Fibroblast of skin of back (primary cell): ENCODE results near the gene ITPR2.
A peak's percentile ranks its signal among the peaks of the same experiment; 100 is the strongest.
"Not testable (repeated sequence)": the region's sequence is repeated elsewhere in the genome, so short reads cannot be mapped to it uniquely, and the experiment has no call there.

Experiments
- DNase-seq: peaks from one replicate; pipeline ENCODE4 v3.0.0-alpha.2; 2013

ITPR2 gene

DNA sequence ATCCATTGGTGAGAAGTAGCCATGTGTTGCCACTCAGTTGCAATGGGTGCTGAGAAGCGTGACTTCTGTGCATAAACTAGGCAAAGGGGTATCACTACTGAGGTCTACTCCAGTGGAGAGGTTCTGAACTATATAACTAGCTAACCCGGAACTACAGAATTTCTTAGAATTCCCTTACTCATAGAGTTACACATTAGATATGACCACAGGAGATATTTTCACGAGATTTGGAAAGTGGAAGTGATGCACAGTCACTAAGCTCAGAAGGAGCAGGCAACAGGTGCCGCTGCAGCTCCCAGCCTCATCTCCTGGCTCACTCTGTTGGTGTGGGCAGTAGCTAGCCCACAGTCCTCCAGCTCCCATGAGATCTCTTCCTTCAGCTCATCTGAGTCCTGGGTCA is 501.0 kb downstream of the ITPR2 start:
- DNase-seq = no peak

DNA sequence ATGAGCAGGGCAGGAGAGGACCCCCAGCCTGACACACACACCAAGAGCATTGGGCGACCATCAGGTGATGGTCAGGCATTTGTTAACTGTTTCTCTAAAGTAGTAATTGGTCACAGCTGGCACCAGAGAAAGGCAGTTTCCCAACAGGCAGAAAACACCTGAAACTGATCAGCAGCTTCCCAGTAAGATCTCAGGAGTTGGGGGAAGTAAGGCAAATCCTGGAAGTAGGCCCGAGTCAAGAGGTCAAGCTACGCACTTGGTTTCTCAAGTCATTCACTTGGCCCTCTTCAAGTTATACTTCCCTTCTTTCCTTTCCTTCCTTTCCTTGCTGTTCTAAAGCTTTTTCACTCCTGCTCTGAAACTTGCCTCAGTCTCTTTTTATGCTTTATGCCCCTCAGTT is 501.9 kb downstream of the ITPR2 start:
- DNase-seq = no peak

DNA sequence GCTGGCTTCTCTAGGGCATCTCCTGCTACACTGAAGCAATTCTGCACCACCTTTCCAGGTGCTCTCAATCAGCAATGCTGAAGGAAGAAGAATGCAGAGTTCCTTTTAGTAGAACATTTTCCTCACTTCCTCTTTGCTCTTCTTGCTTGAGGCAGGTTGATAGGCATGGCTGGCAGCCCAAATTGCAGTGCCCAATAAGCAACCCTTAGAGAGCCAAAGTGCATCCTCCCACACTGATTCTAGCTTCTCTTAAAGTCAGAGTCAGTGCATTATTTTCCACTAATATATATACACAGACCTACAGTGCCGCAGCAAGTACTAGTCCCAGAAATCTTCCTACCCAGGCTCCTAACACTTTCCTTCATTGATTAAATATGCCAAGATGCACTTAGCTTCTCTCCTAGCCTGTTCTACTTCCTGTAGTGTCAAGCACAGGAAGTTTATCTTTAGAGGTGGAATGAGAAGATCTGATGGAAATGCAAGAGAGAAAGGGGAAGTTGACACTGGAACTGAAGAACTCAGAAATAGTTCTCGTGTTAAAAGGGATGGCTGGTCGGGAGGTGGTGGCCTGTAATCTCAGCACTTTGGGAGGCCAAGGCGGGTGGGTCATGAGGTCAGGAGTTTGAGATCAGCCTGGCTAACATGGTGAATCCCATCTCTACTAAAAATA is 504.9 kb downstream of the ITPR2 start:
- no peak for DNase-seq

GRCh38 chr12:26323673-26324072 is 509.3 kb downstream of the ITPR2 start:
- DNase-seq = no peak

GRCh38 chr12:26319511-26319910 is 513.5 kb downstream of the ITPR2 start:
- DNase-seq = peak; percentile 22

- DNase-seq = peak; percentile 17
Observed at GRCh38 chr12:26318661-26319068, 514.3 kb downstream of the ITPR2 start.

- peak; percentile 66 for DNase-seq
Observed at GRCh38 chr12:26317942-26318575, 514.9 kb downstream of the ITPR2 start.

DNA sequence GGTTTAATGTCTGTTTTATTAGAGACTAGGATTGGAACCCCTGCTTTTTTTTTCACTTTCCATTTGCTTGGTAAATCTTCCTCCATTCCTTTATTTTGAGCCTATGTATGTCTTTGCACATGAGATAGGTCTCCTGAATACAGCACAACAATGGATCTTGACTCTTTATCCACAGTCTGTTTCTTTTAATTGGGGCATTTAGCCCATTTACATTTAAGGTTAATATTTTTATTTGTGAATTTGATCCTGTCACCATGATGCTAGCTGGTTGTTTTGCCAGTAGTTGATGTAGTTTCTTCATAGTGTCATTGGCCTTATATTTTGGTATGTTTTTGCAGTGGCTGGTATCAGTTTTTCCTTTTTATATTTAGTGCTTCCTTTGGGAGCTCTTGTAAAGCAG is 518.9 kb downstream of the ITPR2 start:
- not testable (repeated sequence) for DNase-seq

DNA sequence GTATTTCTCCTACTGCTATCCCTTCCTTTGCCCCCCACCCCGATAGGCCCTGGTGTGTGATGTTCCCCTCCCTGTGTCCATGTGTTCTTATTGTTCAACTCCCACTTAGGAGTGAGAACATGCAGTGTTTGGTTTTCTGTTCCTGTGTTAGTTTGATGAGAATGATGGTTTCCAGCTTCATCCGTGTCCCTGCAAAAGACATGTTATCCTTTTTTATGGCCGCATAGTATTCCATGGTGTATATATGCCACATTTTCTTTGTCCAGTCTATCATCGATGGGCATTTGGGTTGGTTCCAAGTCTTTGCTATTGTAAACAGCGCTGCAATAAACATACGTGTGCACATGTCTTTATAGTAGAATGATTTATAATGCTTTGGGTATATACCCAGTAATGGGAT is 522.5 kb downstream of the ITPR2 start:
- not testable (repeated sequence) for DNase-seq

DNA sequence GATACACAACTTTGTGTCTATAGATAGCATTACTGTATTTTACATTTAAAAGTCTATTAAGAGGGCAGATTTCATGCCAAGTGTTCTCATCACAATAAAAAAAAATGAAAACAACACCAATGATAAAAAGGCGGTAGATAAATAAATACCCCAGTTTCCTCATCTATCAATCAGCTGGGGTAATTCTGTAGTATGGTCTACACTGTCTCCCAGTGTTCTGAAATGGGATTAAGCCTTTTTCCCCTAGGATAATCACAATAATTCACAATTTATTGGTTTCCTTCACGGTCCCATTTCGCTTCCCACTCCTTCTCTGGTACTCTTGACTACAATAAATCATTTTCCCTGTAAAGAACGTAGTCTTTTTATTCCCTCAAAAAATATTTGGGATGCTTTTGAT is 523.4 kb downstream of the ITPR2 start:
- no peak for DNase-seq

- no peak for DNase-seq
Observed at GRCh38 chr12:26304273-26304672, 528.7 kb downstream of the ITPR2 start.

DNA sequence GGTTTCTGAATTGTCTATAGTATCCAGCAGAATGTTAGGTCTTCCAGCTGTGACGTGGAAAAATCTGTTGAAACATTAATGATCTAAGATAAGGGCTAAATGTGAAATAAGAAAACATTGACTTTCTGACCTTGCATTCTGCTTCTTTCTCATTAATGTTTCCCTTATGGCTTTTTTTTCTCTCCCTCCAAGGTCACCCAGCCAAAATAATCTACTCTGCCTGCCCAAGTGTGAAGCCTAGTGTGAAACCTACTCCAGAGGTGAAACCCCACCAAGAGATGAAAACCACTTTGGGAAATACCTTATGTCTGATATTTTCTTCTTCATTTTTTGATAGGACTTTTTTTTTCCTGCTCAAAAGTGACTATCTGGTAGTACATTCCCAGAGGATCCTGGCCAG is 529.6 kb downstream of the ITPR2 start:
- no peak for DNase-seq

- DNase-seq = no peak
Observed at GRCh38 chr12:26302776-26303175, 530.2 kb downstream of the ITPR2 start.

DNA sequence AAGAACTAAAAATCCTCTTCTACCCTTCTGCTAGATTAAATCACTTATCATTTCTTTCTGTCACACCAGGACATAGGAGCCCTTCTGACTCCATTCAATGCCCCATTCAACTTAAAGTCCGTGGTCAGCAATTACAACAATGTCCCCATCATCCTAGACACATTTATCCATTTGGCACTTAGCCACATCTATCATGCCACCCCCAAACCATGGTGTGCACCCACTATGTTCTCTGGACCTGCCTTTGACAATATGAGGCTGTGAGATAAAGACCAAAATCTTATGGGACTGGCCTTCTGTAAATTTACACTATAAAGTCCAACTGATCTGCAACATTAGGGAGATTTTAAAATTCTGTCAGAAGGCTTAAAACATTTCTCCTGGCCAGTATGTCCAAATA is 533.2 kb downstream of the ITPR2 start:
- DNase-seq = no peak

DNA sequence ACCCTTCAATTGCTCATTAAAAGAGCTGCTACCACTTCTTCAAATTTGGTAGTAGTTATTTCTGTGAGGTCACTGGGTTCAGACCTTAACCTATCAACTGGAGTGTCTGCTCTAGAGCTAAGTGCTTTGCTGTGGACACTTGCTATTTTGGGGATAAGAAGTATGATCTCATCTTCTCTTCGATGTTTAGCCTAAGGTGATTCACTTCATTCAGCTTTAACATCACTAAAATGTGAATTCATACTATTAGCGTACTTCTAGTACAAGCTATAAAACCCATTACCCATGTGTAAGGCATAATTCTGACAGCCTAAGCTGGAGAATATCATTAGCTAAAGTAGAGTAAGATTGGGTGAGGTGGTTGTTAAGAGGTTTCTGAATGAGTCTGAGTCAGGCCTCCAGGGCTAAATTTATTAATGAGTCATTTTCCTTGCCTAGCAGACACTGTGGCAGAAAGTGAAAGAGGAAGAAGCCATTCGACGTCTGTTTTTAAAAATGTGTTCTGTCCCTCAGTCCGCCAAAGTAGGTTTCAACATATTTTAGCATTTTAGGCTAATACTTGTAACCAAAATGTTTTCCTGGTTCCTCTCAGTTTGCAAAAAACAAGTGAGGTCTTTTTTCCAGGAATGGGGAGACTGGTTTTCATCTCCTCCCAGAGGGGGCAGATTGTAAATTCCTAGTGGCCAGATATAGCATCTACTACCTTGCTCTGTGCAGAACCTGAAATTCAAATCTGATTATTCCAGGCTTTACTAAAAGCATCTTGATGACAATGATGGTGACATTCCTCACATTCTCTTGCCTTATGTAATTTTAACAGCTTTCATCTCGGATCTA is 534.0 kb downstream of the ITPR2 start:
- peak; percentile 83 for DNase-seq

DNA sequence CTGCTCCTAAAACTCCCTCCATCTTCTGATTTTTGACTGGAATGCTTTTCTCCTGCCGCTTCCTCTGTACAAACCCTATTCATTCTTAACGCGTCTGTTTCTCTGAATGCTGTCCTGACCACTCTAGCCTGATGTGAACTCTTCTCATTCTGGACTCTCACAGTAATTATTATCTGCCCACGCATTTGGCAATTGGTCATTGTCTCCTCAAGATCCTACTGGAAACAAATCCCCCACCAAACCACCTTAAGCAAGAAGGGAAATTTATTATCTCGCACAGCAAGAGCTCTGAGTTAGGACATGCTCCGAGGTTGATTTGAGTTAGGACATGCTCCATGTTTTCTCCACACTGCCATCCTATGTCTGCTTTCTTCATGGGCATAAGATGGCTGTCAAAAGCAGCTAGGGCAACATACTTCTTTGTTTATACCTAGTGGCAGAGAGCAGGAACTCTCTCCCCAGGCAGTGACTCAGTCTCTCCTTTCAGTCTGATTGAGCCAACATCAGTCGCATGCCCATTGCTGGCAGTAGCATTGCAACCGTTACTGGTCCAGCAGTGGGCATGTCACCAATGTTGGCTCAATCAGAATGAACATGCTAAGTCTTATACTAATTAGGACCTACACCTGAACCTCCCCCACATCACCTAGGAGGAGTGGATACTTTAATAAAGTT is 535.5 kb downstream of the ITPR2 start:
- DNase-seq = no peak

DNA sequence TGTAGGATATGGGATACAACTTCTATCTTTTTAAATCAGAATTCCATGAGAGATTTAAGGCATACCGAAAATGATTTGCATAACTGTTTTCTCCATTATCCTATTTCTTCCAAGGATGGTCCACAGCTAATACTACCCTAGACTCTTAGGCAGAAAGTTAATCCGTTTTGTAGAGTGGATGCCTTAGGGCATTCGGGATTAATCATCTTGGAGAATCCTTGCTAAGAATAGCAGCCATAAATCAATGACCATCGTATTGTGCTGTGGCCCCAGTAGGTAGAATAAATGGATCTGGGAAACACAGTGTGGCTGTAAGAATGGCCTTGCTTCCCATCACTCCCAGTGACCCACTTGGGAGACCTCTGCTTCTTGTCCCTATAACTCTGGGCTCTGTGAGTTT is 538.0 kb downstream of the ITPR2 start:
- no peak for DNase-seq

- peak; percentile 14 for DNase-seq
Observed at GRCh38 chr12:26293612-26294011, 539.4 kb downstream of the ITPR2 start.

DNA sequence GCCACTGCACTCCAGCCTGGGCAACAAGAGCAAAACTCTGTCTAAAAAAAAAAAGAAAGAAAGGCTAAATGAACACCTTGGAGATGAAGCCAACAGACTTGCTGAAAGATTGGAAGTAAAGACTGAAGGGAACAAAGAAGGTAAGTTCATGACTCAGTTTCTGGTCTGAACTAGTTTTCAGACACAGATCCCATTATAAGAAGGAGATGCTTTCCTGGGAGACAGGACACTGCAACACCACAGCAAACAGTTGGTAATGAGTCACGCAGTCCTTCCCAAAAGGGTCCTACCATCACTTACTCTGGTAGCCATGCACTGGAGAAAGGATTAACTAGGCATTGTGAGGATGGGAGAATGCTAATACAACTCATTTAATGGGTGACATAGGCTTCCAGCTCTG is 540.4 kb downstream of the ITPR2 start:
- DNase-seq = no peak

DNA sequence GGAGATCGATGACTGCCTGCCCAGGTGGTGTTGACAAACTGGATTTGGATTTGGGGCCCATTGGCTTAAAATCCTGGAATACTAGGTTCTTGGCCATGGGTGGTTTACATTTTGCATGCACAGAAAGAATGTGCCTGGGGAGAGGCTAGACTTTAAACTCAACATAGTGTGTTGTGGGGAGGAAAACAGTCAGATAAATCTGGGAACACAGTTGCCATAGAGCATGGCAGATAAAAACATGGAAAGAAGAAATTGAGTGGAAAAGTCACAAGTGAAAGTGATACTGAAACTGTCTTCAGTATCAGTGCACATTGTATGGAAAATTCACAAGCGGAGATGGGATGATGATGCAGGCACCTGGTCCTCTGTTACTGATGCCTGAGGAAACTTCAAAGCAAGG is 542.4 kb downstream of the ITPR2 start:
- DNase-seq = no peak

DNA sequence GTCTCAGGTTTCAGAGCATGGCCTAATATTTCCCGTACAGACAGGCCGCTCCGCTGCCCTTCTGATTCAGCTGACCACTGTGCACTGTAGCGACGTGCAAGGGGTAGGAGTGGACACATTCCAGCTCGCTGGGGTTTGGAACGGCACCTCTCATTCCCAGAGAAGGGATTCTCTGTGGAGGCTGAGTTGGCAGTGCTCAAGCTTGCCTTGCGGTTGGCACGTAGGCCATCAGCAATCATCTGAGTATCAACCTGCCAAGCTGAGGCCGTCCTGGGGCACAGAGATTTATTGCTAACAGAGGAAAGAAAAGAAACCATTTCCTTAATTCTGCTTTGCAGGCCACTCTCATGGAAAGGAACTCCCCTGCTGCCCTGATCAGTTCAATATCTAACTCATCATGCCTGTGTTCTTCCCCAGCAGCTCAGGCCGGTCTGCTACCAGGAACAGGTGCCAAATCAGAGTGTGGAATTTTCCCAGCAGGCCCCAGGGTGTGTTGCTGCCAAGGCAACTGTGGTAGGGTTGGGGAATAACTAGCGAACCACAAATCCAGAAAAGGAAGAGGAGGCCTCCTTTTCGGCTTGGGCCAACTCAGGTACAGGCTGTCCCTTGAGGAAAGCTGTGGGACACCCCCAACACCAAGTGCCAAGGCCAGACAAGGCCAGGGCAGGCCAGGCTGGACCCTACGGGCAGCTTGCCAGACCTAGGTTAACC is 545.2 kb downstream of the ITPR2 start:
- DNase-seq = no peak
